ENCODE measurements around the gene ADAMTS17.

ADAMTS17 gene

DNA sequence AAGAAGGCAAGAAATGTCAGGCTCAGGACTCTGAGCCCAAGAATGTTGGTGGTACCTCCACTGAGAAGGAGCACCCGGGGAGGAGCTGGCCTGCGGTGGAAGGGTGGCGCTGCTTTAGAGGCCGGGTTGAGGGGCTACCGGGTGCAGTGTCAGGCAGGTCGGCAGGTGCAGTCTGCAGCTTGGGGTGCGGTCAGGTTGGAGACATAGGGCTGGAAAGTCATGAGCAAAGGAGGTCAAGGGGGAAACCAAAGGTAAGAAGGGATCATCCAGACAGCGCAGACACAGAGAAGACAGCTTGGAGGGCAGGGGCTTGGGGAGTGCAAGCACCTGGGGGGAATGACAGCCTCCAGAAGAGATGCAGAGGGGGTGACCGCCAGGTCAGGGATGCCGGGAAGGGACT is 334.2 kb downstream of the ADAMTS17 start:
- Histone ChIP-seq H2AFZ (ENCODE audit: insufficient read depth, low read length, poor library complexity) (no peak overlapping the region), H4K91ac (ENCODE audit: low read depth, low read length) (no peak overlapping the region), H3K79me2 (ENCODE audit: control insufficient read depth, insufficient read depth, low read length, poor library complexity) (no peaks in the 10 kb centered on the region), H3K4me1 (ENCODE audit: control insufficient read depth in 1 of 2, insufficient read depth in 2 of 2, low read length in 2 of 2) (no peaks in the 10 kb centered on the region), H2BK120ac (ENCODE audit: insufficient read depth, low read length, poor library complexity) (no peak overlapping the region), H3K14ac (ENCODE audit: low read length) (no peak overlapping the region), H4K8ac (ENCODE audit: low read depth, low read length) (no peak overlapping the region), H3K4ac (ENCODE audit: low read depth, low read length) (no peak overlapping the region), H2AK5ac (ENCODE audit: low read length) (no peak overlapping the region), H3K9me3 (ENCODE audit: insufficient read depth, low read depth, low read length) (no peaks in the 10 kb centered on the region), H3K27ac (ENCODE audit: low read depth, low read length) (no peak overlapping the region), H4K12ac (ENCODE audit: low read depth, low read length) (no peak overlapping the region), H3K36me3 (ENCODE audit: control insufficient read depth in 1 of 2, insufficient read depth in 2 of 2, low read length in 2 of 2) (no peaks in the 10 kb centered on the region), H2BK12ac (ENCODE audit: low read length) (no peak overlapping the region), H3K18ac (ENCODE audit: low read length) (no peak overlapping the region), H3K27me3 (ENCODE audit: insufficient read depth, low read length) (no peaks in the 10 kb centered on the region), H3K4me2 (ENCODE audit: low read length) (no peak overlapping the region), H3K9ac (ENCODE audit: low read length) (no peak overlapping the region), H3K79me1 (ENCODE audit: low read length) (no peaks in the 10 kb centered on the region), H3K23ac (ENCODE audit: low read length) (no peak overlapping the region), H2BK5ac (ENCODE audit: low read depth, low read length, poor library complexity) (no peak overlapping the region), H3K4me3 (ENCODE audit: low read depth, low read length) (no peak overlapping the region)
- DNase-seq = no peak
- WGBS (ENCODE audit: extremely low coverage, insufficient coverage, insufficient read length) = no CpG with 5 or more reads among the region's 10 CpGs

DNA sequence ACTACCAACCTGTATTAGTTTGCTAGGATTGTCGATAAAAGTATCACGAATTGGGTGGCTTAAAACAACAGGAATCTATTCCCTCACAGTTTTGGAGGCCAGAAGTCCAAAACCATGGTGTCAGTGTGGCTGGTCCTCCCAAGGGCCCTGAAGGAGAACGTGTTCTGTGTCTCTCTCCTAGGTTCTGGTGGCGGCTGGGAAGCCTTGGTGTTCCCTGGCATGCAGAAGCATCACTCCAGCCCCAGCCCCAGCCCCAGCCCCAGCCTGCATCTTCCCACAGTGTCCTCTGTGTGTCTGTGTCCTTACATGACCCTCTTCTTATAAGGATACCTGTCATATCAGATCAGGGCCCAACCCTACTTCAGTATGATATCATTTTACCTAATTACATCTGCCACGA is 336.1 kb downstream of the ADAMTS17 start:
- H4K8ac ChIP-seq (ENCODE audit: low read depth, low read length) = no peak overlapping the region
- no peak for DNase-seq
- no peaks in the 10 kb centered on the region for H3K36me3 ChIP-seq (ENCODE audit: control insufficient read depth in 1 of 2, insufficient read depth in 2 of 2, low read length in 2 of 2)
- H3K18ac ChIP-seq (ENCODE audit: low read length) = no peak overlapping the region
- no CpG with 5 or more reads among the region's 5 CpGs for WGBS (ENCODE audit: extremely low coverage, insufficient coverage, insufficient read length)
- H3K9me3 ChIP-seq (ENCODE audit: insufficient read depth, low read depth, low read length) = no peaks in the 10 kb centered on the region
- no peaks in the 10 kb centered on the region for H3K79me2 ChIP-seq (ENCODE audit: control insufficient read depth, insufficient read depth, low read length, poor library complexity)
- no peak overlapping the region for H3K14ac ChIP-seq (ENCODE audit: low read length)
- H4K91ac ChIP-seq (ENCODE audit: low read depth, low read length) = no peak overlapping the region
- H2AFZ ChIP-seq (ENCODE audit: insufficient read depth, low read length, poor library complexity) = no peak overlapping the region
- H3K79me1 ChIP-seq (ENCODE audit: low read length) = no peaks in the 10 kb centered on the region
- H3K27me3 ChIP-seq (ENCODE audit: insufficient read depth, low read length) = no peaks in the 10 kb centered on the region
- H3K9ac ChIP-seq (ENCODE audit: low read length) = no peak overlapping the region
- no peak overlapping the region for H4K12ac ChIP-seq (ENCODE audit: low read depth, low read length)
- no peak overlapping the region for H2BK12ac ChIP-seq (ENCODE audit: low read length)
- no peak overlapping the region for H2BK5ac ChIP-seq (ENCODE audit: low read depth, low read length, poor library complexity)
- H3K4ac ChIP-seq (ENCODE audit: low read depth, low read length) = no peak overlapping the region
- H3K4me2 ChIP-seq (ENCODE audit: low read length) = no peak overlapping the region
- H3K4me3 ChIP-seq (ENCODE audit: low read depth, low read length) = no peak overlapping the region
- H2BK120ac ChIP-seq (ENCODE audit: insufficient read depth, low read length, poor library complexity) = no peak overlapping the region
- H3K4me1 ChIP-seq (ENCODE audit: control insufficient read depth in 1 of 2, insufficient read depth in 2 of 2, low read length in 2 of 2) = no peaks in the 10 kb centered on the region
- no peak overlapping the region for H3K23ac ChIP-seq (ENCODE audit: low read length)
- H2AK5ac ChIP-seq (ENCODE audit: low read length) = no peak overlapping the region
- H3K27ac ChIP-seq (ENCODE audit: low read depth, low read length) = no peak overlapping the region

DNA sequence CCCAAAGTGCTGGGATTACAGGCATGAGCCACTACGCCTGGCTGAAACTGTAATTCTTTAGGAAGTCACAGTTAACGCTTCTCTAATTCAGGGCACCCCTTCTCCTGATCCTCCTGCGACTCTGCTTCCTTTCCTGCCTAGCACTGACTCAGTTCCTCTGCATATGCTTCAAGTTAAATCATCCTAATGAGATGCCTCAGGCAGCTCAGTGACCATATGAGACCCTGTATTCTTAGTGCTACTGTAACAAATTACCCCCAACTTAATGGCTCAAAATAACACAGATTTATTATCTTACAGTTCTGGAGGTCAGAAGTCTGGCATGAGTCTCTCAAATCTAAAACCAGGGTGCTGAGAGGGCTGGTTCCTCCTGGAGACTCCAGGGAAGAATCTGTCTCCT is 336.8 kb downstream of the ADAMTS17 start:
- Histone ChIP-seq H3K4me3 (ENCODE audit: low read depth, low read length) (no peak overlapping the region), H3K36me3 (ENCODE audit: control insufficient read depth in 1 of 2, insufficient read depth in 2 of 2, low read length in 2 of 2) (no peaks in the 10 kb centered on the region), H3K27me3 (ENCODE audit: insufficient read depth, low read length) (no peaks in the 10 kb centered on the region), H4K12ac (ENCODE audit: low read depth, low read length) (no peak overlapping the region), H3K27ac (ENCODE audit: low read depth, low read length) (no peak overlapping the region), H3K79me1 (ENCODE audit: low read length) (no peaks in the 10 kb centered on the region), H3K4ac (ENCODE audit: low read depth, low read length) (no peak overlapping the region), H2BK120ac (ENCODE audit: insufficient read depth, low read length, poor library complexity) (no peak overlapping the region), H4K8ac (ENCODE audit: low read depth, low read length) (no peak overlapping the region), H2AK5ac (ENCODE audit: low read length) (no peak overlapping the region), H3K9me3 (ENCODE audit: insufficient read depth, low read depth, low read length) (no peaks in the 10 kb centered on the region), H4K91ac (ENCODE audit: low read depth, low read length) (no peak overlapping the region), H3K79me2 (ENCODE audit: control insufficient read depth, insufficient read depth, low read length, poor library complexity) (no peaks in the 10 kb centered on the region), H2BK5ac (ENCODE audit: low read depth, low read length, poor library complexity) (no peak overlapping the region), H3K14ac (ENCODE audit: low read length) (no peak overlapping the region), H2AFZ (ENCODE audit: insufficient read depth, low read length, poor library complexity) (no peak overlapping the region), H3K23ac (ENCODE audit: low read length) (no peak overlapping the region), H3K4me2 (ENCODE audit: low read length) (no peak overlapping the region), H3K18ac (ENCODE audit: low read length) (no peak overlapping the region), H3K9ac (ENCODE audit: low read length) (no peak overlapping the region), H2BK12ac (ENCODE audit: low read length) (no peak overlapping the region), H3K4me1 (ENCODE audit: control insufficient read depth in 1 of 2, insufficient read depth in 2 of 2, low read length in 2 of 2) (no peaks in the 10 kb centered on the region)
- no peak for DNase-seq
- WGBS (ENCODE audit: extremely low coverage, insufficient coverage, insufficient read length) = no CpG with 5 or more reads among the region's 3 CpGs

GRCh38 chr15:100002787-100003536 is 338.8 kb downstream of the ADAMTS17 start:
- Histone ChIP-seq H3K4ac (ENCODE audit: low read depth, low read length) (no peak overlapping the region), H3K4me1 (ENCODE audit: control insufficient read depth in 1 of 2, insufficient read depth in 2 of 2, low read length in 2 of 2) (peaks cover 6 to 7% of the 10 kb centered on the region in 2 experiments), H2AFZ (ENCODE audit: insufficient read depth, low read length, poor library complexity) (no peak overlapping the region), H4K12ac (ENCODE audit: low read depth, low read length) (no peak overlapping the region), H4K91ac (ENCODE audit: low read depth, low read length) (no peak overlapping the region), H2BK120ac (ENCODE audit: insufficient read depth, low read length, poor library complexity) (no peak overlapping the region), H3K79me1 (ENCODE audit: low read length) (peaks cover 2% of the 10 kb centered on the region), H3K9ac (ENCODE audit: low read length) (no peak overlapping the region), H3K4me2 (ENCODE audit: low read length) (no peak overlapping the region), H3K4me3 (ENCODE audit: low read depth, low read length) (no peak overlapping the region), H2BK5ac (ENCODE audit: low read depth, low read length, poor library complexity) (no peak overlapping the region), H4K8ac (ENCODE audit: low read depth, low read length) (no peak overlapping the region), H2AK5ac (ENCODE audit: low read length) (no peak overlapping the region), H3K27me3 (ENCODE audit: insufficient read depth, low read length) (no peaks in the 10 kb centered on the region), H3K27ac (ENCODE audit: low read depth, low read length) (no peak overlapping the region), H3K23ac (ENCODE audit: low read length) (no peak overlapping the region), H3K9me3 (ENCODE audit: insufficient read depth, low read depth, low read length) (no peaks in the 10 kb centered on the region), H3K18ac (ENCODE audit: low read length) (no peak overlapping the region), H2BK12ac (ENCODE audit: low read length) (no peak overlapping the region), H3K79me2 (ENCODE audit: control insufficient read depth, insufficient read depth, low read length, poor library complexity) (no peaks in the 10 kb centered on the region), H3K36me3 (ENCODE audit: control insufficient read depth in 1 of 2, insufficient read depth in 2 of 2, low read length in 2 of 2) (no peaks in the 10 kb centered on the region), H3K14ac (ENCODE audit: low read length) (no peak overlapping the region)
- DNase-seq = no peak
- WGBS (ENCODE audit: extremely low coverage, insufficient coverage, insufficient read length) = no CpG with 5 or more reads among the region's 17 CpGs
